GM12872 (cell line): ENCODE data around the gene EXOC6.
A peak's percentile ranks its signal among the peaks of the same experiment; 100 is the strongest.

Source experiments
- CTCF ChIP-seq: IDR thresholded peaks from 3 replicates; pipeline ENCODE4 v1.5.1; 2011; ENCODE audit warnings: low read depth, mild to moderate bottlenecking, low read length, moderate library complexity; ENCODE audit not compliant: insufficient read depth

EXOC6 gene

GRCh38 chr10:92901819-92902251 lies 53.5 kb downstream of the EXOC6 start:
- TF ChIP-seq CTCF: no peak

GRCh38 chr10:92903633-92904032 lies 55.3 kb downstream of the EXOC6 start:
- no peak for TF ChIP-seq CTCF

GRCh38 chr10:92907280-92907679 lies 59.0 kb downstream of the EXOC6 start:
- no peak for TF ChIP-seq CTCF

- no peak for TF ChIP-seq CTCF
Measured at GRCh38 chr10:92913973-92914372, 65.7 kb downstream of the EXOC6 start.

- peak; percentile 78 for TF ChIP-seq CTCF
Measured at GRCh38 chr10:92914478-92915325, 66.4 kb downstream of the EXOC6 start.

- TF ChIP-seq CTCF: no peak
Measured at GRCh38 chr10:92915892-92916291, 67.6 kb downstream of the EXOC6 start.

GRCh38 chr10:92916433-92916832 lies 68.1 kb downstream of the EXOC6 start:
- TF ChIP-seq CTCF: no peak
